Keratinocyte (primary cell): ENCODE measurements around the gene LRPPRC.

ENCODE experiments used
- EZH2 ChIP-seq: IDR thresholded peaks from one replicate; pipeline ENCODE4 v1.6.1; 2012; ENCODE audit warnings: inconsistent platforms, mild to moderate bottlenecking, low read length, moderate library complexity
- TF ChIP-seq, protein P1 (sequence below), 3 experiments: IDR thresholded peaks in 1 of 3; conservative IDR thresholded peaks in 1 of 3; optimal IDR thresholded peaks in 1 of 3; 2 replicates in 2 of 3; 3 replicates in 1 of 3; pipeline versions ENCODE3 to v1.5.1; 2011; ENCODE audit warnings: low read length in 3 of 3, mild to moderate bottlenecking in 3 of 3, moderate library complexity in 2 of 3, control low read depth in 1 of 3, inconsistent platforms in 1 of 3; ENCODE audit not compliant: insufficient read depth in 2 of 3; ENCODE audit errors: extremely low read depth in 1 of 3

DNA sequence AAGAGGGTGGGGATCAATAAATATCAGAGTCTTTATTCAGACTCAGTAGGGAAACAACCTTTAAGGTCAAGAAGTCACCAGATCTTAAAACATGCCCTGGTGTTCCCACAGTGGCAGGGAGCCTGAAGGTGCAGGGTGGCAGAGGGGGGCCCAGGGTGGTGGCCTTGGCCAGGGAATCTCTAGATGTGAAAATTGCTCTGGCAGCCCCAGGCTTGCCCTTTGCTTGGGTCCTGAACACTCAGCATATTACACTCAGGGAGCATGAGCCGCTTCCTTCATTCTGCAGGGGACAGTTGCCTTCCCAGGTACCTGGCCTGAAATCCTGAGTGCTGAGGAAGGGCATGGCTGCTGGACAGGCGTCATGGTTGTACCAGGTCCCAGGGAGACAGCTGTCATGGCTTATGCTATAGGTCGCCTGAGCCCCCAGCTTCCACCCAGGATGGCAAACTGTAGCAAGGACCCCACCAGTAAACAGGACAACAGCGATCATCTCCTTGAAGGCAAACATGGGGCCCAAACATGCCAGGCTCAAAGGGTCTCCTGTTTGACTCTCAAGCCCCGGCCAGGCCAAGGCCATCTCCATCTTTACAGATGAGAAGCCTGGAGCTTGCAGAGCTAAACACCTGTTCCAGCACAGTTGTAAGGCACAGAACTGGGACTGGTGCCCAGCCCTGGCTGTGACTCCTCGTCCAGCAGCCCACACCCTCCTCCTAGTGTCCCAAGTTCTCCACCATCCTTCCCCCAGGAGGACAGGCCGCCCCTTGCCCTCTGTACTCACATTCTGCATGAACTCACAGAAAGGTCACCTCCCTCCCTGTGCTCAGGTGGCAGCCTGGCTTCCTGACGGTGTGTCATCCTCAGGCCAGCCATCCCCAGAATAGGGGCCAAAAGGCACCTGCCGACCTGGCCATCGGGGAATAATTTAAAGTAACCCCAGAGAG, 142.4 kb downstream of the LRPPRC start:
- TF ChIP-seq, protein P1, sequence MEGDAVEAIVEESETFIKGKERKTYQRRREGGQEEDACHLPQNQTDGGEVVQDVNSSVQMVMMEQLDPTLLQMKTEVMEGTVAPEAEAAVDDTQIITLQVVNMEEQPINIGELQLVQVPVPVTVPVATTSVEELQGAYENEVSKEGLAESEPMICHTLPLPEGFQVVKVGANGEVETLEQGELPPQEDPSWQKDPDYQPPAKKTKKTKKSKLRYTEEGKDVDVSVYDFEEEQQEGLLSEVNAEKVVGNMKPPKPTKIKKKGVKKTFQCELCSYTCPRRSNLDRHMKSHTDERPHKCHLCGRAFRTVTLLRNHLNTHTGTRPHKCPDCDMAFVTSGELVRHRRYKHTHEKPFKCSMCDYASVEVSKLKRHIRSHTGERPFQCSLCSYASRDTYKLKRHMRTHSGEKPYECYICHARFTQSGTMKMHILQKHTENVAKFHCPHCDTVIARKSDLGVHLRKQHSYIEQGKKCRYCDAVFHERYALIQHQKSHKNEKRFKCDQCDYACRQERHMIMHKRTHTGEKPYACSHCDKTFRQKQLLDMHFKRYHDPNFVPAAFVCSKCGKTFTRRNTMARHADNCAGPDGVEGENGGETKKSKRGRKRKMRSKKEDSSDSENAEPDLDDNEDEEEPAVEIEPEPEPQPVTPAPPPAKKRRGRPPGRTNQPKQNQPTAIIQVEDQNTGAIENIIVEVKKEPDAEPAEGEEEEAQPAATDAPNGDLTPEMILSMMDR (optimal IDR thresholded peaks at IDR 0.05 in 1 of 3, IDR thresholded peaks at IDR 0.05 in 1 of 3, conservative IDR thresholded peaks at IDR 0.05 in 1 of 3; ENCODE audit: extremely low read depth in 1 of 3, insufficient read depth in 2 of 3, low read length in 3 of 3) = no peak
- no peak for TF ChIP-seq EZH2
